SK-MEL-5 (cell line): Measurements from ENCODE around the gene C1orf56. TPM values are rescaled to one million over a fixed set of nuclear protein-coding genes. Genes with fewer than 3 reads are reported as not detected.

ENCODE experiments used
- DNase-seq: peaks from one replicate; pipeline ENCODE4 v3.0.0-alpha.2; 2016; ENCODE audit warnings: low read depth, low spot score
- in situ Hi-C: cut with HindIII; loops from 2 replicates; pipeline ENCODE4 v1.10.0; 2016; ENCODE audit warnings: low sequenced_read_pairs, high pct_unique_total_duplicates, low pct_unique_long_range_greater_than_20kb
- total RNA-seq: library from RNA; depleted of rRNA; stranded (reverse); fragments of >200 nt; shearing (Covaris generic); gene quantifications from 2 replicates; pipeline ENCODE4 v1.2.3, GENCODE V29; 2014

The C1orf56 gene
- total RNA-seq, 1 experiment from 2014 or later: 17.9 TPM

DNA sequence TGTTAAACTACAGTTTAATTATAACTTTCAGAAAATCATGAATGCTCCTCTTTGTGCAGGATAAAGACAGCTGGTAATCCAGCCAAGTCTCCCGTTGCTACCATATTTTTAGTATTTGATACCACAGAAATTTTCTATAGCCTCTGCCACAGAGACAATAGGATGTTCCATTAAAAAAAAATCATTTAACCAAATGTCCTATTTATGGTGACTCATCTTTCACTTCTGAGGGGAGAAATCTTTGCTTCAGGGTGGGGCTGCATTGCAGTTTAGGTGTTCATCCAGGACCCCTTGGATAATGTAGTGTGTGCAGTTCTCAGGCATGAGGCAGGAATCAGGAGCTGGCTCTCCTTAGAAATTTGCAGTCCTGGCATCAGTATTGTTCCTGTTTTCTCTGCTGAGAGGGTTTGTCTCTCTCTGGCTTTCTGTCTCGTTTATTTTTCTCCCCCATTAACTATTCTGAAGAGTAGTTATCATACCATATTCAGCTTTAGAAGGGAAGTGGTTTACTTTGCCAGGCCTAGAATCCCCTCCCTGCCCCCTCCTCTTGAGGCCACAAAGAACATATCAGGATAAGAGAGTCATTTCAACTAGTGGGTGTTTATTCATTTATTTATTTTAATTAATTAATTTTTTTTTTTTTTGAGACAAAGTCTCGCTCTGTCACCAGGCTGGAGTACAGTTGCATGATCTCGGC, 36.2 kb upstream of the C1orf56 start:
- DNase-seq: no peak
- in situ Hi-C loops: no loop called here

DNA sequence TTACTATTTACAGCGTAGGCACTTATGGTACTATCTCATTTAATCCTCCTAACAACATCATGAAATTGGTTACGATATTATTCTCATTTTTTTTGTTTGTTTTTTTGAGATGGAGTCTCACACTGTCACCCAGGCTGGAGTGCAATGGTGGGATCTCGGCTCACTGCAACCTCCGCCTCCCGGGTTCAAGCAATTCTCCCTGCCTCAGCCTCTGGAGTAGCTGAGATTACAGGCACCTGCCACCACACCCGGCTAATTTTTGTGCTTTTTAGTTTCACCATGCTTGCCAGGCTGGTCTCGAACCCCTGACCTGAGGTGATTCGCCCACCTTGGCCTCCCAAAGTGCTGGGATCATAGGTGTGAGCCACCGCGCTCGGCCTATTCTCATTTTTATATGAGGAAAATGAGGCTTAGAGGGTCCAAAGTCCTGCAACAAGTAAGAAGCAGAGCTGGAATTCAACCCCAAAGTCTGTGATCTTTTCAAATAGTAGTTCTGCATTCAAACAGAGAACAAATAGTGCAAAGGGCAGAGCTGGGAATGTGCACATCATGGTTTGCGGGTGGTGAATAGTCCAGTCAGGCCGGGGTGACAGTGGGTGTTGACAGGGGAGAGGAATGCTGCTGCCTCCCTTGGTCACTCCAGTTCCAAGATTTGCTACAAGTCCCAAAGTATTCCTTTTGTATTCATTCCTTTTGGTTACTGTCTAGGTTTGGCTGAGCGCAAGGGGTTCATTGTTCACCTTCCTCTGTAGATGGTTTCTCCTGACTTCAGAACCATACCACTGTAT, 34.7 kb upstream of the C1orf56 start:
- in situ Hi-C loops: no loop called here
- DNase-seq: no peak

DNA sequence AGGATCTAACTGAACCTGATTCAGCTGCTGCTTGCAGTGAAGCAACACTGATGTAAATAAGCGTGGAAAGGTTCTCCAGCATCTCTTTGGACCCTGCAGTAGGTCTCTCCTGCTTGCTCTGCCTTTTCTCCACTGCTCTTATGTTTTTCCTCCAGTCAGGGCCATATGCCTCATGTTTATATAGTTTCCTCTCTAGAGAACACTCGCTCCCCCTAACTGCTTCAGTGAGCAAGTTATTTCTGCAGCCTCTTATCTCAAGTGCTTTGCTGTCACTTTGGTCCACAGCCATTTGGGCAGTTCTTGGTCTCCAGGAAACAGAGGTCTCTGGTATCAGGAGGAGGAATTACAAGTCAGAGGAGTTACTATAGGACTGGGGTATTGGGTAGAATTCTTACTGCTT, 34.0 kb upstream of the C1orf56 start:
- in situ Hi-C loops: no loop called here
- DNase-seq: no peak

DNA sequence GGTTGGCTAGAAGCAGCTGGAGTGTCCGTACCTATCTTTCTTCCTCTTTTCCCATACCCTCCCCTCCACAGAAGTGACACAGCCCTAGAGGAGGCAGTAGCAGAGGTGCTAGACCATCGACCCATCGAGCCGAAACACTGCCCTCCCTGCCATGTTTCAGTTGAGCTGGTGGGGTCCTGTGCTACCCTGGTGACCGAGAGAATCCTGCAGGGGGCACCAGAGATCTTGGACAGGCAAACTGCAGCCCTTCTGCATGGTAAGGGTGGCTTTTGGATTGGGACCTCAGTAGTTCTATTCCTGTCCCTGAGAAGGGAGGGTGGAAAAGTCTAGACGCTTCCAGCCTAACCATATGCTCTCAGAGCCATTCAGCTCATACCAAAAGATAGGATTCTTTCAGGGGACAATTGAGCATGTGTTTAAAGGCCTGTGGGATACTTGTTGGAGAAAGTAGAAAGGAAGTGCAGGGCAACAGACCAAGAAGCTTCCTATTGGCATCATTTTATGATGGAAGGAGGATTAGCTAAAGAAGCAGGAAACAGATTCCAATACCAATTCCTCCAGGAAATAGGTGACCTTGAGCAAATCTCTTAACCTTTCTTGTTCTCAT, 22.9 kb upstream of the C1orf56 start:
- DNase-seq: peak; percentile 96
- in situ Hi-C loops: no loop called here

DNA sequence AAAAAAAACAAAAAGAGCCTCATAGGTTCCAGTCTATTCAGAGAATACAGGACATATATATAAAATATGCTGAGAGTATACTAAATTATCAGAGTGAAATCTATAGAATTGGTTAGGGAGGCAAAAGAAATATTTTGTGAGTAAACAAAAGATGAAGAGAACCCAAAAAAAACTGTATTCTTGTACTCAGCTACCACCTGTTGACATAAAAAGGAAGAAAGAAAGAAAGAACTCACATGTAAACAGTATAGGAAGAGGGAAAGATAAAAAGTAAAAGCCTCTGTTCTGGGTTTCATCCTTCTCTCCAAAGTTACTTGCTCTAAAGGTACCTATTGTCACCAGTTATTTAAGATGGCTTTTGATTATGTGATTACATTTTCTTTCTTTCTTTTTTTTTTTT, 21.1 kb upstream of the C1orf56 start:
- DNase-seq: no peak
- in situ Hi-C loops: no loop called here

DNA sequence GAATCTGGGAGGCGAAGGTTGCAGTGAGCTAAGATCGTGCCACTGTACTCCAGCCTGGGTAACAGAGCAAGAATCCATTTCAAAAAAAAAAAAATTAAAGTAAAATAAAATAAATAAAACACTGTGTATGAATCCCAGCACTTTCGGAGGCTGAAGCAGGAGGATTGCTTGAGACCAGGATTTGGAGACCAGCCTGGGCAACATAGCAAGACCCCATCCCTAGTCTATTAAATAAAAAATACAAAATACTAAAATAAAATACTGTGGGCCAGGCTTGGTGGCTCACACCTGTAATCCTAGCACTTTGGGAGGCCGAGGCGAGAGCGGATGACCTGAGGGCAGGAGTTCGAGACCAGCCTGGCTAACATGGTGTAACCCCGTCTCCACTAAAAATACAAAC, 15.4 kb upstream of the C1orf56 start:
- in situ Hi-C loops: no loop called here
- DNase-seq: no peak

DNA sequence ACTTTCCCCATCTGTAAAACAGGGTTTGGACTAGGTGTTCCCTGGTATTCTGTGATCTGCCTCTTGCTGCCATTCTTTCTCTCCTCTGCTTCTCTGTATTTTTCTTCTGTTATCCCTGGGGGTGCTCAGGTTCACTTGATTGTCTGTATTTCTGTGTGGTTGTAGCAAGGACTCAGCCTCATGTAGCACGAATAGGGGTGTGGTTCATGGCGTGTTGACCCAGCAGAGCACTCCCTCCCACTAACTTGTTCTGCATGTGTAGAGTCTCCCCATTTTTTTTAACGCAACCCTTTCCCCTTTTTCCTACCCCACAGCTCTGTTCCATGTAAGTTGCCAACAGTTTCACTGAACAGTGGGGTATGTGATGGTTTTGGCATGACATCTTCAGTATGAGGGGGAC, 12.4 kb upstream of the C1orf56 start:
- in situ Hi-C loops: no loop called here
- DNase-seq: no peak

DNA sequence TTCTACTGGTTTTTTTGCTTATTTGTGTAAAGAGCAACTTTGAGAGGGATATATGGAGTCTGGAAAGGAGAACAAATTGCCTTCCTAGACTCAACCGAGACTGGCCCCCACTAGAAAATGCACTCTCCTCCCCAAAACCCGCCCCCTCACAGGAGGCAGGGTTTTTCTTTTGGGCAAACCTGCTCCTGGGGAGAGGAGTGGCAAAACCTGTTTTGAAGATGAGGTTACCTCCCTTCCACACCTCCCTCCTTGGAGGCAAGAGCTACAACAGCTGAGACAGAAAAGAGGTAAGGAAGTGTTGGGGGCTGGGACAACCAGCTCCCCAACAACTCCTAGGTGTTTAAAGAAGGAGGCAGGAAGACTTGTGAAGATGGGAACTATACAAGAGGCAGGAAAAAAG, 11.2 kb upstream of the C1orf56 start, which contains the start of gene BNIPL:
TSS of gene BNIPL (plus strand) at position 231 of the 400 bp plus-strand sequence. CDS start at position 371, 140 bp downstream.
- DNase-seq: no peak
- in situ Hi-C loops: no loop called here

DNA sequence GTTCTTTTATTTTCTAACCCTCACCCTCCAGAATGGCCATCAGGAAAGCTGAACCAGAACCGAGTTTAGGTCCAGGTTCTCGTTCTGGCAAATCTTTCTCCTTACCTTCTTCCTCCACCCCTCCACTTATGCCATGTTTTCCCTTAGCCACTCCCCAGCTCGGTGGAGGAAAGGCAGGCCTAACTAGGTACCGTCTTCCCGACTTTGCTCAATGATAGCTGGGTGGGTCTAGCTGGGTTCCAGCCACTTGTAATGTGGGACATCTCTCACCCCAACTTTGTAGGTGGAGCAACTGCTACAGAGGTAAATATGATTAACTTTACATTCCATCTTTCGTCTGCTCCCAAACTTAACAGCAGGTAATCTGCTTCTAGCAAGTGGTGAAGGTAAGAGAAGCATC, 10.5 kb upstream of the C1orf56 start:
- in situ Hi-C loops: no loop called here
- DNase-seq: no peak

DNA sequence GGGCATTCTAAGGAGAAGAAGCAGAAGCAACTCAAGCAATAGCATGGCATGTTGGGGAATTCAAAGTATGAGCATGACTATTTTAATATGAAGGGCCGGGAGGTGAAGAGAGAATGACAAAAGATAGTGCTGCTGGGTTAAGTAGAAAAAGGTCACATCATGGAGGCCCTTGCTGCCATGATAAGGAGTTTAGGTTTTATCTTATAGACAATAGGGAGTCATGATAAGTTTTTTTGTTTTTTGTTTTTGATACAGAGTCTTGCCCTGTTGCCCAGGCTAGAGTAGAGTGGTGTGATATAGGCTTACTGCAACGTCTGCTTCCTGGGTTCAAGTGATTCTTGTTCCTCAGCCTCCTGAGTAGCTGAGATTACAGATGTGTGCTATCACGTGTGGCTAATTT, 8.0 kb upstream of the C1orf56 start:
- in situ Hi-C loops: no loop called here
- DNase-seq: no peak

DNA sequence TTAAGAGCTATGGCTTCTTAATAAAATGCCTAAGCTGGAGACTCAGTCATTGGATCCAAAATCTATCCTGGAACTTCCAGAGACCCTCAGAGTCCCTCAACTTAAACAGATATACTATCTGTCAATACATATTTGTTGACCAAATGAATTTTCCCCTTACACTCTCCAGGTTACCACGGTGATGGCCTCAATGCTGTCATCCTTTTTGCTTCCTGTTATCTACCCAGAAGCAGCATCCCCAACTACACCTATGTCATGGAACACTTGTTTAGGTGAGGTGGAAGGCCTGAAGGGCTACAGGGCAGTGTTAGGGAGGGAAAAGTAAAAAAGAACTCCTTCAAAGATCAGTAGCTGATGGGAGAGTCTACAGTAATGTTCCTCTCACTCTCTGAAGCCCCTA, 4.4 kb upstream of the C1orf56 start:
- DNase-seq: no peak
- in situ Hi-C loops: no loop called here

DNA sequence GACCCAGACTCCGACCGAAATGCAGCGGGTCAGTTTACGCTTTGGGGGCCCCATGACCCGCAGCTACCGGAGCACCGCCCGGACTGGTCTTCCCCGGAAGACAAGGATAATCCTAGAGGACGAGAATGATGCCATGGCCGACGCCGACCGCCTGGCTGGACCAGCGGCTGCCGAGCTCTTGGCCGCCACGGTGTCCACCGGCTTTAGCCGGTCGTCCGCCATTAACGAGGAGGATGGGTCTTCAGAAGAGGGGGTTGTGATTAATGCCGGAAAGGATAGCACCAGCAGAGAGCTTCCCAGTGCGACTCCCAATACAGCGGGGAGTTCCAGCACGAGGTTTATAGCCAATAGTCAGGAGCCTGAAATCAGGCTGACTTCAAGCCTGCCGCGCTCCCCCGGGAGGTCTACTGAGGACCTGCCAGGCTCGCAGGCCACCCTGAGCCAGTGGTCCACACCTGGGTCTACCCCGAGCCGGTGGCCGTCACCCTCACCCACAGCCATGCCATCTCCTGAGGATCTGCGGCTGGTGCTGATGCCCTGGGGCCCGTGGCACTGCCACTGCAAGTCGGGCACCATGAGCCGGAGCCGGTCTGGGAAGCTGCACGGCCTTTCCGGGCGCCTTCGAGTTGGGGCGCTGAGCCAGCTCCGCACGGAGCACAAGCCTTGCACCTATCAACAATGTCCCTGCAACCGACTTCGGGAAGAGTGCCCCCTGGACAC, 534 bp downstream of the C1orf56 start:
- in situ Hi-C loops: no loop called here
- peak; percentile 79 for DNase-seq

DNA sequence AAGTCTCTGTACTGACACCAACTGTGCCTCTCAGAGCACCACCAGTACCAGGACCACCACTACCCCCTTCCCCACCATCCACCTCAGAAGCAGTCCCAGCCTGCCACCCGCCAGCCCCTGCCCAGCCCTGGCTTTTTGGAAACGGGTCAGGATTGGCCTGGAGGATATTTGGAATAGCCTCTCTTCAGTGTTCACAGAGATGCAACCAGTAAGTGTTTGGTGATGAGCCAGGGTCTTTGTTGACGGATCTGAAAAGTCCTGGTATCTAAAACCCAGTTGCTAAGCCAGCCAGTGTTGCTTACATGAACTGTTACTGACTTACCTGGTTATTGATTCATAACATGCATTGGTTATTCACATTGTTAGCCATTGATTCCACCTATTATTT, 1.1 kb downstream of the C1orf56 start:
- in situ Hi-C loops: no loop called here
- DNase-seq: no peak

DNA sequence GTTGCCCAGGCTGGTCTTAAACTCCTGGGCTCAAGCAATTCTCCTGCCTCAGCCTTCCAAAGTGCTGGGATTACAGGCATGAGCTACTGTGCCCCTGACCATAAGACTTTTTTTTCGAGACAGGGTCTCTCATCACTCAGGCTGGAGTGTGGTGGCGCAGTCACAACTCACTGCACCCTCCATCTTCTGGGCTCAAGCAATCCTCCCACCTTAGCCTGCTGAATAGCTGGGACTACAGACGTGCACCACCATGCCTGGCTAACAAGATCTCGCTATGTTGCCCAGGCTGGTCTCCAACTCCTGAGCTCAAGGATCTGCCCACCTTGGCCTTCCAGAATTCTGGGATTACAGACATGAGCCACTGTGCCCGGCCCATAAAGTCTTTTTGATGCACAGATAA, 1.9 kb downstream of the C1orf56 start:
- in situ Hi-C loops: no loop called here
- DNase-seq: no peak

DNA sequence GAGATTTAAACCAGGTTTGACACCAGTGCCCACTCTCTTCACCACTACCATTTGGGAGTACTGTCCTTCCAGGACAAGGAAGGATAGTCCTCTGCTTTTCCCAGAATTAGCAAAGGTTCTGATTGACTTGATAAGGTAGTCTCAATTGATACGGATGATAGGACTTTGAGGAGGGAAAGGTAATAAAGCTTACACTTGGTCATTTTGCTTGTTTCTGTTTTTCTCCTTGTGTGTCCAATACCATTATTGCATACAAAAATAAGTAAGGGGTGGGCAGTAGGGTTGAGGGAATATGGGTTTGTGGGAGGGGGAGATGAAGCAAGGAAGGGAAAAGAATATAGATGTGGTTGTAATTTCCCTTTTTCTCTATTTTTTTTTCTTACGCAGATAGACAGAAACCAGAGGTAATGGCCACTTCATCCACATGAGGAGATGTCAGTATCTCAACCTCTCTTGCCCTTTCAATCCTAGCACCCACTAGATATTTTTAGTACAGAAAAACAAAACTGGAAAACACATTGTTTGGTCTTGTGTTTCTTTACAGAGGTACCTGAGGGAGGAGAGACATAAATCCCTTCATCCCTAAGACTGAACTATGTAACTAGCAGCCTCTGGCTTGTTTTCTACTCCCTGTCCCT, 2.6 kb downstream of the C1orf56 start:
- no peak for DNase-seq
- in situ Hi-C loops: no loop called here

DNA sequence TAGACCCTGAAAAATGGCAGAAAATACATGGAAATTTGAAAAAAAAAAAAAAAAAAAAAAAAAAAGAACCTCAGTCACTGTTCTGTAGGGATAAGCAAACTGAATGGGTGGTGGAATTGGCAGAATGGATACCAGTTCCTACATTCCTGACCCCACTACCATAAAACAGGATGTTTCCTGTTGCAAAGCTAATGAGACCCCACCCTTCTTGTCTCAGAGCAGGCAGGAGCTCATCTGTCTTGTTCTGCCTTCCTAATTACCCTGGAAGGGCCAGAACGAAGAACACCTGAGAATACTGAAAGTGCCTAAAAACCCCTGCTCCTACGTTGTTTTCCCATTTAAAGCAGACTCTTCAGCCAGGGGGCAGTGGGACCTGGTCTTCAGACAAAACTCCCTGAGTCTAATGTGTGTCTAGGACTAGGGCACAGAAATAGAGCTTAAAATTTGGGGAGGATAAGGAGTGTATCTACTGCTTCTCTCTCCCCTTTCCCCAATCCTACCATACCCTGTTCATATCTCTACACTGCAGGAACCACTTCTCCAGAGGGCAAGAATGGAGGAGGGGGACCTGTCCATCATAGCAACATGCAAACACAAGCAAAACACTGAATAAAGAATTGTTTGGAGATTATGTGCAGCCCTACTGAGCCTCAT, 3.9 kb downstream of the C1orf56 start:
- DNase-seq: no peak
- in situ Hi-C loops: no loop called here

DNA sequence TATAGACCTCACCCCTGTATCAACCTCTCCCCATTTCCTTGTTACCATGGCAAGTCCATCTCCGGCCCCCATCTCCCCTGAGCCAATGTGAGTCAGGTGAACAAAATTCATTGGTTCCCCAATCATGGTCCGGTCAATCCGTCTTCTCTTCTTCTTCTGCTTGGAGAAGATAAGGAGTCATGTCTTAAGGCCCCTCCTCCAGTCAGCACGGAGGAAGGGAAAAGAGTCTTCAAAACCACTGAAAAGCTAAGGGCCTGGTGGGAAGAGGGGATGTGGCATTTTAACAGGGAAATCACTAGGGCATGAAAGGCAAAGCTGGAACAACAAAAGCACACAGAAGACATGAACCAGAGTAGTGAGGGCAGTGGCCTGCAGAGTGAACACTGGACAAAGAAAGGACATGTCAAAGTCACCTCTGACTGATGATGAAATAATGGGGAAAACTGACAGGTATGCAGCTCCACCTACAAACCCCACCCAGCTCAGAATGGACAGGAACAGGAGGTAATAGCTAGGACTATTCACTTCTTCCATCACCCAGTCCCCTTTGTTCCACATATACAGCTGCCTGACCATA, 7.5 kb downstream of the C1orf56 start:
- DNase-seq: no peak
- in situ Hi-C loops: no loop called here
